Parathyroid adenoma (tissue), 2 donors: ENCODE results near the gene GPS1.

Experiments used
- H2AFZ ChIP-seq: fragments of 300-600 bp; sonication (generic); one replicate; pipeline ENCODE4 v1.7.0; 2017; ENCODE audit warnings: antibody characterized with exemption, mild to moderate bottlenecking
- H3K27ac ChIP-seq: fragments of 300-600 bp; sonication (generic); one replicate; pipeline ENCODE4 v1.7.0; 2017
- H3K27me3 ChIP-seq: fragments of 300-600 bp; sonication (generic); one replicate; pipeline ENCODE4 v1.7.0; 2017; ENCODE audit warnings: low read length; ENCODE audit not compliant: control insufficient read depth, insufficient read depth
- H3K36me3 ChIP-seq: fragments of 300-600 bp; sonication (generic); one replicate; pipeline ENCODE4 v1.7.0; 2017; ENCODE audit warnings: low read length; ENCODE audit not compliant: control insufficient read depth, insufficient read depth
- H3K4me1 ChIP-seq: fragments of 300-600 bp; sonication (generic); one replicate; pipeline ENCODE4 v1.7.0; 2017; ENCODE audit warnings: control low read depth
- H3K4me2 ChIP-seq: fragments of 300-600 bp; sonication (generic); one replicate; pipeline ENCODE4 v1.7.0; 2017; ENCODE audit warnings: low read length
- H3K4me3 ChIP-seq: fragments of 300-600 bp; sonication (generic); one replicate; pipeline ENCODE4 v1.7.0; 2017; ENCODE audit warnings: low read depth, low read length
- H3K79me2 ChIP-seq: fragments of 300-600 bp; sonication (generic); one replicate; pipeline ENCODE4 v1.7.0; 2017; ENCODE audit warnings: control low read depth
- H3K9ac ChIP-seq: fragments of 300-600 bp; sonication (generic); one replicate; pipeline ENCODE4 v1.7.0; 2017; ENCODE audit warnings: mild to moderate bottlenecking
- H3K9me3 ChIP-seq: fragments of 300-600 bp; sonication (generic); one replicate; pipeline ENCODE4 v1.7.0; 2017; ENCODE audit warnings: low read length; ENCODE audit not compliant: control insufficient read depth
- TF ChIP-seq, protein P1 (sequence below): fragments of 300-600 bp; sonication (generic); IDR thresholded peaks from one replicate; pipeline ENCODE4 v1.7.0; 2017; ENCODE audit warnings: antibody characterized with exemption, mild to moderate bottlenecking
- donor health status: primary hyperparathyroidism.

The GPS1 gene

DNA sequence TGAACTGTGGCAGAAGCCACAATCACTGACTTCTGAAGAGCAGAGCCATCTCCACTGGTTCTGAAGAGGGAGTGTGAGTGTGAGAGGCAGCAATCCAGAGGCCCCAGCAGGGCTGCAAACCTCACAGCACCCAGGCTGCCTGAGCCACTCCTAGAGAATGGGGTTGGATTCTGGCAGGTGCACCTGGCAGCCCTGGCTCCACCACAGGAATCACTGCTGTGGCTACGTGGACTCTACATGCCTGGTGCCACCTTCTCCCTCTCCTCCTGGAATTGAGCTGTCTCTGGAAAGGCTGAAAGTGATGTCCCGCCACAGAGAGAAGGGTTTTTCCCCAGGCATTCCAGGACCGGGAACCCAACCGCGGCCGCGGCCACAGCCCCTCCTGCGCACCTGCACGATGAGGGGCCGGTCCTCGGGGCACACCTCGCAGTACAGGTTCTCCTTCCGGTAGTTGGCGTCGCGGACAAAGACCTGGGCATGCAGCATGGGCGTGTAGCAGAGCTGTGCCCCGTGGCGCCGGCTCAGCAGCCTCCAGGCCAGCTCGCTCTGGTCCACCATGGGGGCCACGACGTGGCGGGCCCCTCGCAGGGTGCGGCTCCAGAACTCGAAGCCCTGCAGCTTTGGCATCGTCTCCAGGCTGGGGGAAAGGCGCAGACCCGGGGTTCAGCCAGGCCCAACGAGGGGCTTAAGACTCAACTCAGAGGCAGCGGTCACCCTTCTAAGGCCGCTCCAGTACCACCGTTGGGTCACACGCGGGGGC, 12.9 kb downstream of the GPS1 start:
- H3K4me3 ChIP-seq = peak overlapping the region; percentile 70
- TF ChIP-seq, protein P1, sequence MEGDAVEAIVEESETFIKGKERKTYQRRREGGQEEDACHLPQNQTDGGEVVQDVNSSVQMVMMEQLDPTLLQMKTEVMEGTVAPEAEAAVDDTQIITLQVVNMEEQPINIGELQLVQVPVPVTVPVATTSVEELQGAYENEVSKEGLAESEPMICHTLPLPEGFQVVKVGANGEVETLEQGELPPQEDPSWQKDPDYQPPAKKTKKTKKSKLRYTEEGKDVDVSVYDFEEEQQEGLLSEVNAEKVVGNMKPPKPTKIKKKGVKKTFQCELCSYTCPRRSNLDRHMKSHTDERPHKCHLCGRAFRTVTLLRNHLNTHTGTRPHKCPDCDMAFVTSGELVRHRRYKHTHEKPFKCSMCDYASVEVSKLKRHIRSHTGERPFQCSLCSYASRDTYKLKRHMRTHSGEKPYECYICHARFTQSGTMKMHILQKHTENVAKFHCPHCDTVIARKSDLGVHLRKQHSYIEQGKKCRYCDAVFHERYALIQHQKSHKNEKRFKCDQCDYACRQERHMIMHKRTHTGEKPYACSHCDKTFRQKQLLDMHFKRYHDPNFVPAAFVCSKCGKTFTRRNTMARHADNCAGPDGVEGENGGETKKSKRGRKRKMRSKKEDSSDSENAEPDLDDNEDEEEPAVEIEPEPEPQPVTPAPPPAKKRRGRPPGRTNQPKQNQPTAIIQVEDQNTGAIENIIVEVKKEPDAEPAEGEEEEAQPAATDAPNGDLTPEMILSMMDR = no peak
- peak overlapping the region; percentile 42 for H3K27ac ChIP-seq
- H3K36me3 ChIP-seq = no peaks in the 10 kb centered on the region
- H3K27me3 ChIP-seq = no peaks in the 10 kb centered on the region
- H3K4me1 ChIP-seq = peaks cover 13% of the 10 kb centered on the region
- H3K4me2 ChIP-seq = peak overlapping the region; percentile 91
- no peaks in the 10 kb centered on the region for H3K79me2 ChIP-seq
- H2AFZ ChIP-seq = no peak overlapping the region
- H3K9ac ChIP-seq = peak overlapping the region; percentile 83
- H3K9me3 ChIP-seq = no peaks in the 10 kb centered on the region

DNA sequence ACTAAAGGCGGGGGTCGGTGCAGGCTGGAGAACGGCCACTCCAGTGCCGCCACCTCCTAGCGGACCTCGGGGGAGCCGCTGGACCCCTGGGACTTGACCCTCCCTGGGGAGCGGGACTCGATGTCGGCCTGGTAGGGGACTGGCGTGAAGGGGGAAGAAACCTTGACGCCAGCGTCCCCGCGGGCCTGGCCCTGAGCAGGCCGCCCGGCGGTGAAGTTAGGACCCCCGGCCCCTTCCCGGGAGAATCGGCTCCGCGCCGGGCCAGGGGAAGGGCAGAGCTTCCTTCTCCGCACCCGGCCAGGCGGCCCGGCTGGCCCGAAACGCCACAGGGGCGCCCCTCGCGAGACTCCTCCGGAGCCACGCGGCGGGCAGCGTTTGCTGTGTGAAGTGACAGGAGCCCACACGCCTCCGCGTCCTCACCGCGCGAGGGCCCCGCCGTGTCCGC, 13.5 kb downstream of the GPS1 start:
- Histone ChIP-seq H3K4me3 (peak overlapping the region; percentile 70), H3K27me3 (no peaks in the 10 kb centered on the region), H2AFZ (peak overlapping the region; percentile 66), H3K9ac (peak overlapping the region; percentile 83), H3K9me3 (no peaks in the 10 kb centered on the region), H3K4me1 (peaks cover 13% of the 10 kb centered on the region), H3K79me2 (no peaks in the 10 kb centered on the region), H3K36me3 (no peaks in the 10 kb centered on the region), H3K27ac (peak overlapping the region; percentile 42), H3K4me2 (peak overlapping the region; percentile 91)
- TF ChIP-seq, protein P1 = no peak

- Histone ChIP-seq H2AFZ (peak within 1 kb of the TSS; percentile 96), H3K9ac (peak within 1 kb of the TSS; percentile 83), H3K79me2 (no peaks in the 10 kb centered on the region), H3K27ac (peak within 1 kb of the TSS; percentile 64), H3K4me3 (peak within 1 kb of the TSS; percentile 70), H3K4me2 (peak within 1 kb of the TSS; percentile 96), H3K36me3 (no peaks in the 10 kb centered on the region), H3K9me3 (no peaks in the 10 kb centered on the region), H3K27me3 (no peaks in the 10 kb centered on the region), H3K4me1 (peaks cover 13% of the 10 kb centered on the region)
- TF ChIP-seq, protein P1 = no peak
Measured at GRCh38 chr17:82065638-82066303, 14.1 kb downstream of the GPS1 start, which contains the start of gene DUS1L. DUS1L (minus strand) TSS chr17:82065804; CDS start chr17:82065059, 745 bp downstream.

- TF ChIP-seq, protein P1 = no peak
- Histone ChIP-seq H3K36me3 (no peaks in the 10 kb centered on the region), H3K4me1 (peaks cover 5% of the 10 kb centered on the region), H3K9ac (no peak overlapping the region), H3K9me3 (no peaks in the 10 kb centered on the region), H3K4me3 (no peak overlapping the region), H3K27ac (no peak overlapping the region), H3K4me2 (no peak overlapping the region), H3K27me3 (no peaks in the 10 kb centered on the region), H2AFZ (no peak overlapping the region), H3K79me2 (no peaks in the 10 kb centered on the region)
Measured at GRCh38 chr17:82070611-82071010, 18.9 kb downstream of the GPS1 start.
